Hematopoietic multipotent progenitor cell treated with erythropoietin and hydrocortisone succinate and interleukin-3 and kit ligand, for 8 days (in vitro differentiated cells): ENCODE results near the gene TSR1.

Source experiments
- DNase-seq: peaks from one replicate; pipeline ENCODE4 v3.0.0-alpha.2; 2015

TSR1 gene

DNA sequence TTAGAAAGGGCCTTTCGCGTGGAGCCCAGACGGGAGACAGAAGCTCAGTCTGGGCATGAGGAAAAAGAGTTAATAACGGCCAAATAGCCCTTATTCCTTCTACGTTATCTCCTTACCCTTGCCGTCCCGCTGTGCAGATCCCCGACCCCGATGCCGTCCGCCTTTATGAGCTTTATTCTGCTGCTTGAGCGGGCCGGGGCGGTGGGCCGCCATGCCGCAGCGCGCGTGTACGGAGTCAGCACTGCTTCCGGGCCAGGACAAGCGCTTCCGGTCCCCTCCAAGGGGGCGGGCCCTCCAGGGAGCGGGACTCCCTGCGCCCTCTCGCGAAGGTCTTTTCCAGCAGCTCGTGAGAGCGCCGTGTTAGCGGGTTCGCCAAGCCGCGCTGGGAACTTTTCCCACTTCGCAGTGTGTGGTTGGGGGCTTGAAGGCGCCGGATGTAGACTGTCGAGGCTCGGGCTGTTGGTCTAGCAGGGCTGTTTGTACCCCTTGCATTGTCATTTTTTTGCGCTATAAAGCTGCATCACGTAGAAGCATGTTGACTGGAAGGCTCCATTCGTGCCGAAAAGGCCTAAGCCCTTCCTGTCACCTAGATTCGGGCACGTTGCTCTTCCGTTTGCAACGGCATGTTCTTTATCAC lies at the start of gene TSR1:
Gene TSR1, minus strand, starts transcription at position 243 of the 637 bp plus-strand sequence. Its CDS starts 30 bp downstream, at position 213.
- peak; percentile 92 for DNase-seq

- DNase-seq = no peak
These were observed 49.3 kb upstream of the TSR1 start for GRCh38 chr17:2385240-2386210.

- no peak for DNase-seq
These were observed 48.3 kb upstream of the TSR1 start for GRCh38 chr17:2384439-2385127.

DNA sequence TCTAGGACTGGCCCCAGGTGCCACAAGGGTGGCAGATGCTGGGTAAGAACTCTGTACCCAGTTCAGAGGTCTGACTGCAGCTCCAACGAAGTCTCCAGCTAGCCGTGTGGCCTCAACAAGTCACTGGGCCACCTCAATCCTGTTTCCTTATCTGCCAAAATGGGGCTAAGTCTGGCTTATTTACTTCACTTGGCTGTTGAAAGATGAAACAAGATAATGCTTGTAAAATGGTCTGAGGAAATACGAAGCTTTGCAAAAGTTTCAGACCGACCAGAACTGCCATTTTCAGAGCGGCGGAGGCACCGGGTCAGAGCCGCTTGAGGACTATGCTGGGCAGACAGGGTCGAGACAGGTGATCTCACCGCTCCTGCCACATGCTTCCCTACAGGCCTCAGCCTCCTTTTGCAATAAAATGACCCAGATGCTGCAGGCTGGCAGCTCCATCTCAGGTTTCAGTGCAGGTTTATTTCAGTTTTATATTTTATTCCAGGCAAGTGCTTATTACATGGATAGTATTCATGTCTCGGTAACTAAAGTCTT lies 47.4 kb upstream of the TSR1 start:
- DNase-seq = no peak

GRCh38 chr17:2380950-2381649 lies 44.8 kb upstream of the TSR1 start:
- peak; percentile 34 for DNase-seq

DNA sequence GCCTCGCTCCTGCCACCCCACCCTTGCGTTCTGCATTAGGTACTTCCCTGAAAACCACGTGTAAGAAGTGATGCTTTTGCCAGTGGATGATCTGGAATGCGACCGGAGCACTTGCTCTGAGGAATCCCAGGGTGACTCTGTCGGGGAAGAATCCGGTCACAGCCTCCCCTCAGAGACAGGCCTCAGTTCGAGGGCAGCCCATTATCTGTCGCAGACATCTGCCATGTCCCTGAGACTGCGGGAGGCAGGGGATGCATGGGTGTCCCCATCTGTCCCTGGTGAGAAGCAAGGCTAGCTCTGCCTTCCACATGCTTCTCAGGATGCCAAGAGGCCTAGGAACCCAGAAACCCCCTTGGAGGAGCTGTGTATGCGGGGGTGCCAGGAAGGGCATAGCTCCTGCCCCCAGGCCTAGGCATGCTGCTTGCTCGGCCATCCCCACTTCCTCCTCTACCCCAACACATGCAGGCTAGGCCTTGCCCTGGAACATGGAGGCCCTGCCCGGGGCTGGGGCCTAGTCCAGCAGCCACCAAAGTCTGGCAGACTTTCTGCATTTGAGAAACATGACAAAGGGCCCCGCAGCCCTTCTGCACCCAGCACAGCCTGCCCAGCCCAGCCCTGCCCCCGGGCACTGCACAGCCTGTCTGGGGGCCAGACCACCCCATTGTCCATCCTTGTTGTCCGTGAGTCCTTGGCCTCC lies 44.1 kb upstream of the TSR1 start:
- peak; percentile 48 for DNase-seq

GRCh38 chr17:2379489-2380225 lies 43.4 kb upstream of the TSR1 start:
- no peak for DNase-seq

- no peak for DNase-seq
These were observed 42.6 kb upstream of the TSR1 start for GRCh38 chr17:2378905-2379304.

- DNase-seq = no peak
These were observed 41.4 kb upstream of the TSR1 start for GRCh38 chr17:2377659-2378058.

GRCh38 chr17:2376107-2376506 lies 39.9 kb upstream of the TSR1 start:
- DNase-seq = no peak

DNA sequence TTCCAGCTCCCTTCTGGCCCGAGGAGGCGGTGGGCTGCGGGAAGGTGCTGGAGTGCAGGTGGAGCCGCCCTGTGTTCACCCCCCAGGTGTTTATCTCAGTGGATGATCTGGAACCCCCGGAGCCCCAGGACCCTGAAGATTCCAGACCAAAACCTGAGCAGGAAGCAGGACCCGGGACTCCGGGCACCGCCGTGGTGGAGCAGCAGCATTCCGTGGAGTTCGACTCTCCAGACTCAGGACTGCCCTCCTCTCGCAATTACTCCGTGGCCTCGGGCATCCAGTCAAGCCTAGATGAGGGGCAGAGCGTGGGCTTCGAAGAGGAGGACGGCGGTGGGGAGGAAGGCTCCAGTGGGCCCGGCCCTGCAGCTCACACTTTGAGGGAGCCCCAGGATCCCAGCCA lies 39.1 kb upstream of the TSR1 start:
- no peak for DNase-seq

DNA sequence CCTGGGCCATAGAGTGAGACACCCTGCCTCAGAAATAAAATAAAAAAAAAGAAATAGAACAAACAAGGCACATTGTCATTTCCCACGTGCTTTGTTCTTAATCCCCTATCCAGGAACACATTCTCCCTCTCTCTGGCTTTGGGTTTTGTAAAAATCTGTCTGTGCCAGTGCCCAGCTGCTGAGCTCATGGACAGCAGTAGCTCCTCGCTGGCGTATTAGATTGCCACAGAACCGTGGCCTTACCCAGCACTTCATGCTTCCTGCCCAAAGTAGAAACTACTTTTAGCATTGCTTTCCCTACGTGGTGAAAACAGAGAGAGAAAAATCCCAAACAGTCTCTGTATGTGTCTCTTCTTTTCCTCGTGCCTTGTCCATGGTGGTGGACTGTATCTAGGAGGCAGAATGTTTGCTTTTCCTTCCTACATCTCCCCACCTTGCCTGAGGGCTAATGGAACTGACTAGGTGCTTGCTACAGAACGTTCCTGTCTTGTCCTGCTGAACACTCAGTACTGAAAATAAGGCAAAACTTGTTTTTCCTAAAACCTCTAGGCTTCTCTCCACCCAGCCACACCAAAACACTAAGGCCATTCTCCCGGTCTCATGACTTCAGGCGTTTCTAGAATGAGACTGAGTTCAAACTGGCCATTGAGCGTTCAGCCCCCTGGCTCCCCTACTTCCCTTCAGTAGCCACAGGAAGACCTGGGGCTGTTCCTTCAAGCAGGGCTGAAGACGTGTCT lies 38.5 kb upstream of the TSR1 start:
- DNase-seq = no peak

DNA sequence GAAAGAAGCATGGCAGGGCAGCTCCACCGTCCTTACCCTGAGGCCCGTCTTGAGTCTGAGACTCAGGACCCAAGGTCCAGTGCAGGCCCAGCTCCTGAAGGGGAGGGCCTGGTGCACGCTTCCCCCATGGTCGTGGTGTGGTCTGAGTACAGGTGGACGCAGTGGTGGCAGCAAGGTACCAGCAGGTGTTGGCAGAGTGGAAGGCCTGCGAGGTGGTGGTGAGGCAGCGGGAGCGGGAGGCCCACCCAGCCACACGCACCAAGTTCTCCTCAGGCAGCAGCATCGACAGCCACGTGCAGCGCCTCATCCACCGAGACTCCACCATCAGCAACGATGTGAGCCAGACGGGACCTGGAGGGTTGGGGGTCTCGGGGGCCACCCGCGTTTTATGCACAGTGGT lies 36.9 kb upstream of the TSR1 start:
- DNase-seq = no peak

DNA sequence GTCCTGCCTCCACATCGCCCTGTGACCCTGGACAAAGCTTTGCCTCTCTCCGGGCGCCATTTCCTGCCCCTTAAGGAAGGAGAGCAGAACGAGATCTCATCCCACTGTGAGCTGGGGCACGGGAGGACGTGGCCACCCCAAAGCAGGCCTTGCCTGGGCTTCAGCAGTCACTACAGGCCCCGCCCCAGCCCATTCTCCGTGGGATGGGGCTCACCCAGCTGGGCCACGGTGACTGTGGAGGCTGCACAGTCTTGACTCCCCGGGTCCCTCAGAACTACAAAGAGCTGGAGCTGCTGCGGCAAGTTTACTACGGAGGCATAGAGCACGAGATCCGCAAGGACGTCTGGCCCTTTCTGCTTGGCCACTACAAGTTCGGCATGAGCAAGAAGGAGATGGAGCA lies 36.4 kb upstream of the TSR1 start:
- no peak for DNase-seq

GRCh38 chr17:2372180-2372579 lies 35.9 kb upstream of the TSR1 start:
- no peak for DNase-seq

GRCh38 chr17:2371183-2372130 lies 35.2 kb upstream of the TSR1 start:
- no peak for DNase-seq

- no peak for DNase-seq
These were observed 33.9 kb upstream of the TSR1 start for GRCh38 chr17:2370211-2370589.

GRCh38 chr17:2369551-2370210 lies 33.4 kb upstream of the TSR1 start:
- DNase-seq = no peak

DNA sequence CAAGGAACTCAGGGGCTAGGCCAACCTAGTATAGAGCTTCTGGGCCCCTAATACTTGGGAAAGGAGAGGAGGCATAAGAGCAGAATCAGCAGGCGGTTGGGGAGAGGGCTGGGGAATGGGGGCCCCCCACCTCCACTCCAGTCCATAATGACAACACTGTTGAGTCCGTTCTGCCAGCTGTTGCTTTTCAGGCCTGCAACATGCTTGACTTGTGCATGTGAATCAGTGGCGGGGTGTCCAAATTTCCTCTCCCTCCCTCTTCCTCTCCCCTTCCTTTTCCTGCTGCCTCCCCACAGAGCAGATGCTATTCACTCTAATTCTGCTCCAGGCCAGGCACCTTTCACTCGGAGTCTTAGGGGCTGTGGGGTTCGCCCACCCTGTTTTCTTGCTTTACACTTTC lies 32.8 kb upstream of the TSR1 start:
- no peak for DNase-seq
